ENCODE data around the gene LPP.

Gene LPP

GRCh38 chr3:188449421-188449820 is 295.5 kb downstream of the LPP start:
- no peaks in the 10 kb centered on the region for H3K27me3 ChIP-seq (ENCODE audit: low read length)
- H3K9me3 ChIP-seq (ENCODE audit: insufficient read depth, low read length) = no peaks in the 10 kb centered on the region
- TF ChIP-seq EZH2phosphoT487 (conservative IDR thresholded peaks at IDR 0.05; ENCODE audit: low read length) (no peak), CTCF (IDR thresholded peaks at IDR 0.05; ENCODE audit: insufficient read depth, low read length, poor library complexity, severe bottlenecking) (no peak)
- no peak overlapping the region for H3K27ac ChIP-seq (ENCODE audit: low read depth, low read length)
- no peak overlapping the region for H3K9ac ChIP-seq (ENCODE audit: low read length)
- no peaks in the 10 kb centered on the region for H4K20me1 ChIP-seq (ENCODE audit: low read depth, low read length)
- H2AFZ ChIP-seq (ENCODE audit: low read depth, low read length, severe bottlenecking) = no peak overlapping the region
- H3K9me2 ChIP-seq (replicated peaks; ENCODE audit: insufficient read depth, low read length) = no peaks in the 10 kb centered on the region
- no peak overlapping the region for H3K4me3 ChIP-seq (ENCODE audit: insufficient read depth, low read length, poor library complexity, severe bottlenecking)
- H3K79me2 ChIP-seq (ENCODE audit: insufficient read depth, low read length) = no peaks in the 10 kb centered on the region
- H3F3A ChIP-seq (ENCODE audit: insufficient read depth) = peaks cover 15% of the 10 kb centered on the region; the same call in 1 of the 2 replicates
- H3K4me2 ChIP-seq (ENCODE audit: low read depth, low read length, poor library complexity, severe bottlenecking) = no peak overlapping the region
- no peaks in the 10 kb centered on the region for H3K36me3 ChIP-seq (ENCODE audit: low read length)

GRCh38 chr3:188452158-188452772 is 298.3 kb downstream of the LPP start:
- Histone ChIP-seq H3K9me2 (replicated peaks; ENCODE audit: insufficient read depth, low read length) (no peaks in the 10 kb centered on the region), H3K27me3 (ENCODE audit: low read length) (no peaks in the 10 kb centered on the region), H2AFZ (ENCODE audit: low read depth, low read length, severe bottlenecking) (no peak overlapping the region), H3K9ac (ENCODE audit: low read length) (no peak overlapping the region), H3K36me3 (ENCODE audit: low read length) (no peaks in the 10 kb centered on the region), H3K79me2 (ENCODE audit: insufficient read depth, low read length) (no peaks in the 10 kb centered on the region), H4K20me1 (ENCODE audit: low read depth, low read length) (no peaks in the 10 kb centered on the region), H3K9me3 (ENCODE audit: insufficient read depth, low read length) (no peaks in the 10 kb centered on the region), H3K4me2 (ENCODE audit: low read depth, low read length, poor library complexity, severe bottlenecking) (no peak overlapping the region), H3F3A (ENCODE audit: insufficient read depth) (no peaks in the 10 kb centered on the region), H3K4me3 (ENCODE audit: insufficient read depth, low read length, poor library complexity, severe bottlenecking) (no peak overlapping the region), H3K27ac (ENCODE audit: low read depth, low read length) (no peak overlapping the region)
- TF ChIP-seq CTCF (IDR thresholded peaks at IDR 0.05; ENCODE audit: insufficient read depth, low read length, poor library complexity, severe bottlenecking) = no peak
- TF ChIP-seq EZH2phosphoT487 (conservative IDR thresholded peaks at IDR 0.05; ENCODE audit: low read length) = no peak

- H3K9ac ChIP-seq (ENCODE audit: low read length) = no peak overlapping the region
- no peak overlapping the region for H2AFZ ChIP-seq (ENCODE audit: low read depth, low read length, severe bottlenecking)
- no peaks in the 10 kb centered on the region for H3K9me3 ChIP-seq (ENCODE audit: insufficient read depth, low read length)
- no peaks in the 10 kb centered on the region for H3K27me3 ChIP-seq (ENCODE audit: low read length)
- no peak overlapping the region for H3K4me3 ChIP-seq (ENCODE audit: insufficient read depth, low read length, poor library complexity, severe bottlenecking)
- TF ChIP-seq CTCF (IDR thresholded peaks at IDR 0.05; ENCODE audit: insufficient read depth, low read length, poor library complexity, severe bottlenecking) (no peak), EZH2phosphoT487 (conservative IDR thresholded peaks at IDR 0.05; ENCODE audit: low read length) (no peak)
- H3K79me2 ChIP-seq (ENCODE audit: insufficient read depth, low read length) = no peaks in the 10 kb centered on the region
- H4K20me1 ChIP-seq (ENCODE audit: low read depth, low read length) = no peaks in the 10 kb centered on the region
- H3K36me3 ChIP-seq (ENCODE audit: low read length) = no peaks in the 10 kb centered on the region
- no peak overlapping the region for H3K27ac ChIP-seq (ENCODE audit: low read depth, low read length)
- no peaks in the 10 kb centered on the region for H3F3A ChIP-seq (ENCODE audit: insufficient read depth)
- no peak overlapping the region for H3K4me2 ChIP-seq (ENCODE audit: low read depth, low read length, poor library complexity, severe bottlenecking)
- no peaks in the 10 kb centered on the region for H3K9me2 ChIP-seq (replicated peaks; ENCODE audit: insufficient read depth, low read length)
Measured at GRCh38 chr3:188453431-188454384, 299.8 kb downstream of the LPP start.

Data from SU-DHL-6 (cell line).